ENCODE results near the gene REG4. TPM values are rescaled to one million over a fixed set of nuclear protein-coding genes. Genes with fewer than 3 reads are reported as not detected.

The REG4 gene
- total RNA-seq, 1 experiment from 2014 or later = not detected

- H2AFZ ChIP-seq (ENCODE audit: low read depth, low read length, poor library complexity, severe bottlenecking) = no peak overlapping the region
- H3K9me2 ChIP-seq (ENCODE audit: insufficient read depth) = no peaks in the 10 kb centered on the region
- H4K20me1 ChIP-seq (ENCODE audit: insufficient read depth) = no peaks in the 10 kb centered on the region
- intact Hi-C loops (cut with micrococcal nuclease) = no loop called here
- H3K4me1 ChIP-seq (ENCODE audit: control insufficient read depth in 1 of 2, insufficient read depth in 2 of 2, low read length in 2 of 2) = no peaks in the 10 kb centered on the region
- H3K9ac ChIP-seq (ENCODE audit: low read length) = no peak overlapping the region
- POLR2A ChIA-PET = no interaction called here
- TF ChIP-seq SP1 (IDR thresholded peaks at IDR 0.05; ENCODE audit: low read depth) = no peak
- TF ChIP-seq TCF7L2 (IDR thresholded peaks at IDR 0.05; ENCODE audit: borderline replicate concordance, extremely low read depth, insufficient read depth, insufficient read length) = no peak
- TF ChIP-seq SRF (IDR thresholded peaks at IDR 0.05; ENCODE audit: low read depth) = no peak
- no peak for TF ChIP-seq CEBPB (IDR thresholded peaks at IDR 0.05; ENCODE audit: low read depth)
- TF ChIP-seq EZH2phosphoT487 (IDR thresholded peaks at IDR 0.05; ENCODE audit: borderline replicate concordance) = no peak
- no peak for TF ChIP-seq FOSL1 (IDR thresholded peaks at IDR 0.05; ENCODE audit: low read depth)
- TF ChIP-seq ZBTB33 (IDR thresholded peaks at IDR 0.05; ENCODE audit: extremely low read depth, insufficient replicate concordance, low read length) = no peak
- TF ChIP-seq ZFX (IDR thresholded peaks at IDR 0.05) = no peak
- TF ChIP-seq EZH2 (IDR thresholded peaks at IDR 0.05) = no peak
- TF ChIP-seq ZNF274 (IDR thresholded peaks at IDR 0.05; ENCODE audit: low read depth, low read length) = no peak
- no peak for TF ChIP-seq REST (IDR thresholded peaks at IDR 0.05; ENCODE audit: low read depth)
- TF ChIP-seq ATF3 (IDR thresholded peaks at IDR 0.05) = no peak
- TF ChIP-seq EGR1 (IDR thresholded peaks at IDR 0.05; ENCODE audit: low read depth) = no peak
- RAD21 ChIA-PET (ENCODE audit: low non-redundant PET in 1 of 2, low total read pairs in 2 of 2, uncharacterized antibody in 2 of 2, unreplicated experiment in 2 of 2) = no interaction called here
- H3K27me3 ChIP-seq (ENCODE audit: insufficient read depth, low read length) = no peaks in the 10 kb centered on the region
- BruUV-seq (replicated peaks) = no TSS peak
- no peak overlapping the region for H3K27ac ChIP-seq (ENCODE audit: low read depth, low read length)
- H3K4me3 ChIP-seq (replicated peaks in 1 of 2; ENCODE audit: low read depth in 1 of 2, low read length in 2 of 2) = no peak overlapping the region
- no peak overlapping the region for H3K4me2 ChIP-seq (ENCODE audit: low read length)
- CTCF ChIA-PET = interaction anchor here (2.7 kb wide), 1 partner anchor 14 kb away, joined by 8 read pairs; no protein-coding TSS in a partner anchor
- no peaks in the 10 kb centered on the region for H3K79me2 ChIP-seq (ENCODE audit: insufficient read depth, low read length)
- ATAC-seq = no peak
- H3K9me3 ChIP-seq (ENCODE audit: control insufficient read depth in 1 of 2, insufficient read depth in 1 of 2, low read depth in 1 of 2, low read length in 2 of 2) = no peaks in the 10 kb centered on the region
- H3K36me3 ChIP-seq (ENCODE audit: control insufficient read depth in 1 of 2, insufficient read depth in 2 of 2, low read length in 2 of 2) = no peaks in the 10 kb centered on the region
- no peak for DNase-seq (ENCODE audit: low read depth, low spot score)
Measured at GRCh38 chr1:119795261-119796200, 15.7 kb downstream of the REG4 start.

Measured in HCT116 (cell line).